GM18873 (cell line): ENCODE results near the gene POLR2M.

ENCODE experiments used
- ATAC-seq: cut with Tn5 transposase; IDR thresholded peaks from one replicate; pipeline ENCODE4 v1.9.1; 2021; ENCODE audit warnings: mild to moderate bottlenecking, moderate library complexity, moderate number of reproducible peaks; ENCODE audit not compliant: unreplicated experiment, low FRiP score

Gene POLR2M

DNA sequence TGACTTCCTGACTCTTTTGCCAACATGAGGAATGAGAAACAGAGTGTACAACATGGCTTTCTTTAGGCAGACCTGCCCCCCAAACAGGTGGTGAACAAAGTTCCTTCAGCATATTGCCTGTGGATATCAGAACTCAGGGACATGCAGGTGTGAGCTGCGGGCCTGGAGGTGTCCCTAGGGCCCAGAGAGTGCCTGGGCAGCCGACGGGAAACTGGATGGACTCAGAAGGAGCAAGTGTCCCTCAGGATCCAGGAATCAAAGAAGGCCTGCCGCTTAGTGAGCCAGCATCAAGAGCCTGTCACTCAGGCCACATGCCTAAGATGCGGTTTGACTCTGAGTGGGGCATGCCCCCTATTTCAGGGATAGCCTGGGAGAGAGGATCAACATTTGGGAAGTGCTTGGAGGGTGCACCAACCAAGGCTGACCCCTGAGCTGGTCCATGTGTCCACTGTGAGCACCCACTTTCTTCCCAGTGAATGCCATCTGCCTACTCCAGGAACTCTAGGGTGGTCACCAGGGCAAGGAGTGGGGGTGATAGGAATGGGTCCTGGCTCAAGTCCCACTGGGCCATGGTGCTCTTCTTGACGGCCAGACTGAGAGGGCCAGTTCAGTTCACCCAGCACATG lies 16.1 kb upstream of the POLR2M start:
- no peak for ATAC-seq

DNA sequence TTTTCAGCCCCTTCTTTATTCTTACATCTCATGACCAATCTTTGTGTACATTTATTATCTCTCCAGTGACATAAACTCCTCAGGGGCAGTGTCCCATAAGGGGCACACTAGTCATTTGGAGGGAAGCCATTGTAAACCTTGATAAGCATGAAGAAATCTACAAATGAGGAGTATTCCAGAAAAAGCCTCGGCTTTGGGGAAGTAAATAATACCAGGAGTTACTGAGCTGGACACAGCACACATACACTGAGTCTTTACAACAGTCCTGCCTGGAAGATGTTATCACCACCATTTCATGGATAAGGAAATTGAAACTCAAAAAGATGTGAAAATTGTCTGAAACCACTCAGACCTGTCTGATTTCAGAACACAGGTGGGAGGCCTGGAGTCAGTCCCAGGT lies 15.4 kb upstream of the POLR2M start:
- no peak for ATAC-seq

DNA sequence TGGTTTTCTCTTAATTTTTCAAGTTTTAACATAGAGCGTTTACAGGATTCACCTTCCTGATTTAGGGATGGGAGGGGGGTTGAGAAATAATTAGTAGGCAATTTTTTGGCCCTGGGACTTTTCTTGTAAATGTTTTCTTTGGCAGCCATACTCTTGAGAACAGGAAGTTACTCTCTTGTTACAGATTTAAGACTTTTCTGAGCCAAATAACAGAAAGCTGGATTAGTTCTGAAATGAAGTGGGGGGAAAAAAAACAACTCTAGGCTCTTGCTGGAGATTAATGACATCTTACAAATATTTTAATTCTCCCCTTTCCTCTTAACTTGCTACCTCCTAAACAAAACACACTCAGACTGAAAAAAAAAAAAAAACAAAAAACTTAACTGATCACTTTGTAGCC lies 13.8 kb upstream of the POLR2M start:
- ATAC-seq, result no peak

DNA sequence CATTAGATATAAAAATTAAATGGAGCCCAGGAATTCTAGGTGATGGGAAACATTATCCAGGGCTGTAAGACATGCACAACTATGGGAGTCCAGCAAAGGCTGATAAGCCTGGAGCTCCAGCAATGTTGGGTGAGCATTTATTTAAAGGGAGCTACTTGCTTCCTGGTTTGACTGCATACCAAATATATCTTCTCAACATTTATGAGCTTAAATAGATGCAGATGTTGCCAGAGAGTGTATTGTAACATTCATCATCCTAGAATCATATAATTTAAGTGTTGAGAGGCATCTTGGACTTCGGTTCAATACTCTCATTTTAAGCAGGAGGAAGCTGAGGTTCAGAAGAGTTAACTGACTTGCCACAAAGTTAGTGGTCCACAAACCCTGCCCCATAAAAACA lies 12.2 kb upstream of the POLR2M start:
- ATAC-seq, result no peak

DNA sequence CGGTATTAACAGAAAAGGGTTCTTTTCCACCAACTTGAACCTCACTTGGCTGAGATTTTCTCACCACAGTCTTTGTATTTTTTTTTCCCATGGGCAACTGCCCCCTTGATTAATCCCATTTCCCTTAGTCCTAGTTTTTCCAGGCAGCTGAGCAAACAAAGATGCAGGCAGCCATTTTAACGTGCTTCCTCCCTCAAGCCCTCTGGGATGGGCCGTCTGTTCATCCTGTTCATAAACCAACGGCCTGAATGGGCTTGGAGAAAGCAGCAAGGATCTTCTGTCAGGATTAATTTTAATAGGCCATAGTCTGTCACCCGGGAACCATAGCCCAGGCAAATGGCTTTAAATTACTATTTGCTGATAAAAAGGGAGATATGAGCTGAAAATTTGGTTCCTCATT lies 10.4 kb upstream of the POLR2M start:
- no peak for ATAC-seq

DNA sequence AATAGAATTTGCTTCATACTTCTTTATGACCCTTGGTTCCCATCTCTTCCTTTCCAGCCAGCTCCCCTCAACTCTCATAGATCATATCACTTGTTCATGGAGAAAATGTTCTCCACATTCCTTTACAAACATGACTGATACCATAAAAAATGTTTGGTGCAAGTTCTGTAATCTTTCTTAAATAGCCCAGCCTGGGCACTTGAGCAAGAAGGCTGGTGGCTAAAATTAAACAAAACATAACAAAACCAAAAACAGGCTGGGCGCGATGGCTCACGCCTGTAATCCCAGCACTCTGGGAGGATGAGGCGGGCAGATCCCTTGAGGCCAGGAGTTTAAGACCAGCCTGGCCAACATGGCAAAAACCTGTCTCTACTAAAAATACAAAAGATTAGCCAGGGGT lies 8.9 kb upstream of the POLR2M start:
- no peak for ATAC-seq

DNA sequence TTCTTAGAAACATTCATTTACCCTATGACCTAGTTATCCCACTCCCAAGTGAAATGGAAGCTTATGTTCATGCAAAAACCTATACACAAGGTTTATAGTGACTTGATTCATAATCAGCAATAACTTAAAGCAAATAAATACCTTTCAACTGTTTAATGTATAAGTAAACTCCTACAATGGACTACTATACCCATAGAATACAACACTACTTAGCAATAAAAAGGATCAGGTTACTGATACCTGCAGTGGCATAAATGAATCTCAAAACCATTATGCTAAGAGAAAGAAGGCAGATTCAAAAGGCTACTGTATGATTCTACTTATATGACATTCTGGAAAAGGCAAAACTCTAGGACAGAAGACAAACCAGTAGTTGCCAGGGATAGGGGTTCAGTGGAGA lies 8.3 kb upstream of the POLR2M start:
- no peak for ATAC-seq

DNA sequence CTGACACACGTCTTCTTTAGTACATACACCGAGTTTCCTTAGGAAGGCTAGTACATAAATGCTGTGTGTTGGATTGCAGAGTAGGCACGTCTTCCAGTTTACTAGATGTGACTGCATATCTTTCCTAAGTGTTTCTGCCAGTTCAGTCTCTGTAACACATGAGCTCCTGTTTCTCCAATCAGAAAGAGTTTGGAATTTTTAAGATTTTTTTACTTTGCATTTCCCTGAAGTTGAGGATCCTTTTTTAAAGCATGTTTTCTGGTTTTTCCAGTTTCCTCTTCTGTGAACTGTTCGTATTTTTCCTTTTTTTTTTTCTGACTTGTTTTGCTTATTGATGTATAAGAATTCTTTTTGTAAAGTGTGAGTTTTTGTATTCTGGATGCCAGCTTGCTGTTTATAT lies 7.5 kb upstream of the POLR2M start:
- no peak for ATAC-seq

DNA sequence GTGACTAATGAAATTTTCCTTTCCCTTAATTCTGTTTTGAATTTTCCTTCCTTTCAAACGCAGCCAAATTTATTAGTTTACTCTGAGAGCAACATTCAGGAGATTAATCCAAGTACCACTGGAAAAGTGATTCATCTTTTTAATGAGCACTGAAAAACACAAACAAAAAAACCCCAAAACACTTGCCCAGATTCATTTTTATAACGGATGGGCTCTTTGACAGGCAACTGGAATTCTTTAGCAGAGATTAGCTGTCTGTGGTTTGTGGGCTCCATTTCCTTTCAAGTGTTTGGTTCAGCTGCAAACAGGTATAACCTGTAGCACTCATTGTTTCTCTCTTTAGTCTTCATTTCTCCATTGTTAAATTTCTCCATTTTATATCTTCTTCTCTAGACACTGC lies 3.1 kb upstream of the POLR2M start:
- ATAC-seq, result no peak

DNA sequence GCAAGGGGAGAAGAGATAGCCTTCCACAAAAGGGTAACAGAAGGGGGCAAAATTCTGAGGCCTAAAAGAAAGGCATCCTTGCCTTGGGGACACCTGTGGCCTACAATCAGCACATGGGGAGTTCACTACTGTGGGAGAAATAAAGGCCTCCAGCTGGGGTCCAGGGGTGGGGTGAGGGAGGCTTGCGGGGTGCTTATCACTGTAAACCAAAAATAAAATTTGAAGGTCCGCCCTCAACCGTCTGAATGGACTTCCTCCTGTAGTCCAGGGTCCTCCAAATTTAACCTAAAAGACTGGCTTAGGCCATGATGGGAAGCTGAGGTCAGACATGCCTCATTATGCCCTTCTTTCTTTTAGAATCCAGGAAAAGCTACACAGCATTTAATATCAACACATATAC lies 2.1 kb upstream of the POLR2M start:
- ATAC-seq, result no peak

DNA sequence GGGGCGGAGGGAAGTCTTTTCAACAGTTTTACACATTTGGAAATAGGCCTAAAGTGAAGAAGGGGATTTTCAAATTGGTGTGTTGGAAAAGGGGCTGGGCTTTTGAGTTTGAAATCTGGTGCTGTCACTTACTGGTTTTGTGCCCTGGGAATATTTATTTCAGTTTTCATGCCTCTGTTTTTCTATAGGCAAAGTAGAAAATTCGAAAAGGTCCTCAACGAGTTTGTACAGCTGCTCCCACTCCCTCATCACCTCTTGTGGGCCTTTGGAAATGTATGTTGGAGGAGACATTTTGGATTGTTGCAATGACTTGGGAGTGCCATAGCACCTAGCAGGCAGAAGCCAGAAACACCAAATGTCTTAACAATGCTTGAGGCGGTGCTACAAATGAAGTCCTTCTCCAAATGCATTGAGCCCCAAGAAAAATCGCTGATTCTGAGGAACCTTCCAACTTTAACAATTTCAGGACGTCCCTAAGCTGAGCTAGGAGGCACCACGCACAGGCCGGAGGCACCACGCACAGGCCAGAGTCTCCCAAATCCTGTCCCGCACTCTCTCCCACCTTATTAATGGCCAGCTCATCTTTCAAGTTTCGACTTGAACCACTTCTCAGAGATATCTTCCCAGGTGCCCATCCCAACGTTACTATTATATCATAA lies 639 bp upstream of the POLR2M start:
- no peak for ATAC-seq

DNA sequence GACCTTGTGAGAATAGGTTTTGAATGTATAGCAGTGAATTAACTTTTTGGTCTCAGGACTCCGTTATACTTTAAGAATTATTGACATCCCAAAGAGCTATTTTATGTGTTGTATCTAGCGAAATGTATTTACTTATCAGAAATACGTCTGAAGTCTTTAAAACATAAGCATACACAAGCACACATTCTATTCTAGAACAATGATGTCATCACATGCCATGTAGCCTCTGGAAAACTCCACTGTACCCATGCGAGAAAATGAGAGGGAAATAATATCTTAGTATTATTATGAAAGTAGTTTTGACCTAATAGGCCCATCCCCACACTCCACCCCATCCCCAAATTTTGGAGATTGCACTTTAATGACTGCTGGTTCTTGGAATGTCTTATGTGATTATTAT lies 1.5 kb downstream of the POLR2M start:
- no peak for ATAC-seq

DNA sequence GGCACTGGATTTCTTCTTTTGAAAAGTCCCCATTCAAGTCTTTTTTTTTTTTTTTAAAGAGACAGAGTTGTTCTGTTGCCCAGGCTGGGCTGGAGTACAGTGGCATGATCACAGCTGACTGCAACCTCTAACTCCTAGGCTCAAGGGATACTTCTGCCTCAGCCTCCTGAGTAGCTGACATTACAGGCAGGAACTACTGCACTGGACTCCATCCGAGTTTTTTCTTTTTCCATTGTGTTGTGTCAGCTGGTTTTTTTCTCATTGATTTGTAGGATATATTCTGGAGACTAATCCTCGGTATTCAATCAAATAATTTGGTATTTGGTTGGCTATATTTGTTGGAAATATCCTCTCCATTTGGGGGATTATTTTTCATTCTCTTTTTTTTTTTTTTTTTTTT lies 11.8 kb downstream of the POLR2M start:
- no peak for ATAC-seq

DNA sequence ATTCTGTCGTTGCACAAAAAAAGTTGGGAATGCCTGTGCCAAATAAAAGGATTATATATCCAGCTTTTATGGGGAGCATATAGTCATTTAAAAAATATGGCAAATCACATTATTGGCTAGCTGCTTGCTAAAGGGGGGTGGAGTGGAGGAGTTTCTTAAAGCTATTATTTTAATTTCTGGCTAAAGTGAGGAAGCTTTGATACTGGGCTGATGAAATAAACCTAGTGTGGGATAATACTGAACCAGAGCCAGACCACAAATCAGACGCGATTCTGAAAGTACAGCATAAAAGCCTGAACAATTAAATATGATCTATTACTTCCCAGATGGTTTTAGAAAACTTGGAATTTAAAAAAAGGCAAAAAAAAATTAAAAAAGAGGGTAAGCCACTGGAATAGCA lies 14.4 kb downstream of the POLR2M start:
- no peak for ATAC-seq

DNA sequence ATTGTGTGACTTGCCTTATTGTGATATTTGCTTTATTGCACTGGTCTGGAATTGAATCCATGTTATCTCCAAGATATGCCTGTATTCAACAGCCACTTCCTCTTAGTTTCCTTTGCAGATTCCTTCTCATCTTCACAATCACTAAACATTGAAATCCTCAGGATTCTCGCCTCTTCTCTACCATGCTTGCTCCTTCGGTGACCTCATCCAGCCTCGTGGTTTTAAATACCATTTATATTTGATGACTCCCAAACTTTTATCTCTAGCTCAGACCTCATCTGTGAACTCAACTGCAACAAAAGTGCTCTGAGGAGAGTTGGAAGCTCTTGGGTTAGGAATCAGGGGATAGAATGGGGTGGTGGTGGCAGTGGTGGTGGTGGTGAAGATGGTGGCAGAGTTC lies 19.9 kb downstream of the POLR2M start:
- no peak for ATAC-seq

DNA sequence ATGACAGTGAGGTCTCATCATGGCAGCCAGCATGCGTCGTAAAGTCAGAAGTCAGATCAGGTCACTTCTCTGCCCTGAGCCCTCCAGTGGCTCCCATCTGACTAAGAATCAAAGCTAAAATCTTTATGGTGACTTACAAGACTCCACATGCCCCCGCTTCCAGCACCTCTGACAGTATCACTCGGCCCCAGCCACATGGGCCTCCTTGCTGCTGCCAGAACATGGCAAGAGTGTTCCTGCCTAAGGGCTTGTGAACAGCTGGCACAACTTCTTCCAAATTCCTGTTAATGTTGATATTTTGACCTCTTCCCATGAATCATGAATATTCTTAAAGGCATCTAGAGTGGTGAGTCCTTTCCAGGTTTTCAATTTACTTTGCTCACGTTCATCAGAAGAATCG lies 20.5 kb downstream of the POLR2M start:
- ATAC-seq, result no peak

DNA sequence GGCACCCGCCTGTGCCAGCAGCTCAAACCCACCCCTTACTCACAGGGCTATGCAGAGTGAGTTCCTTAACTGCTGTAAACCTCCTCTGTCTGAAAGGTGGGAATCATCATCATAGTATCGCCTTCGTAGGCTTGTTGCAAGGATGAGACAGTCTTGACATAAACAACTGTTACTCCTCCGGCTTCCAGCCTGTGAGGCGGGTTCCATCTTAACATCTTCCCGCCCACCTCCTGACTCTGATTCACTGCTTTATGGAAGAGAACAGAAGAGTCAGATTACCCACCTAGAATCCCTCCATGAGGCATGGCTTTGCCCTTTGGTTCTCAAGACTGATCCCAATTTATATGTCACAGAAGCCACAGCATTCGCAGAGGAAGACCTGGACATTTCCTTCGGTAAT lies 21.9 kb downstream of the POLR2M start:
- ATAC-seq, result no peak

DNA sequence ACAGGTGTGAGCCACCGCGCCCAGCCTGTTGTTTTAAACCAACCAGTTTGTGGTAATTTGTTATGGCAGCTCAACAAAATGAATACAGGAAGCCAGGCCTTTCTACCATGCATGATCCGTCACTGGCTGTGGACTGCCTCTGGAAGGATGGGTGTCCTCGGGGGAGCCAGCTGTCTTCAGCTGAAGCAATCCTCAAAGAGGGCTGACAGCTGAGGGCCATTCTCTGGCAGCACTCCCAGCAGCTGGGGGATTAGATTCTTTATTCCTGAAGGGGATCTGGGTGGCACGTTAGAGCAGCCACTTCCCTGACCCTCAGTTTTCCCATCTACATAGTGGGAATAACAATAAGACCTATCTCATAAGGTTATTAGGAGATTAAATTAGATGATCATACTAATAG lies 24.4 kb downstream of the POLR2M start:
- ATAC-seq, result no peak

DNA sequence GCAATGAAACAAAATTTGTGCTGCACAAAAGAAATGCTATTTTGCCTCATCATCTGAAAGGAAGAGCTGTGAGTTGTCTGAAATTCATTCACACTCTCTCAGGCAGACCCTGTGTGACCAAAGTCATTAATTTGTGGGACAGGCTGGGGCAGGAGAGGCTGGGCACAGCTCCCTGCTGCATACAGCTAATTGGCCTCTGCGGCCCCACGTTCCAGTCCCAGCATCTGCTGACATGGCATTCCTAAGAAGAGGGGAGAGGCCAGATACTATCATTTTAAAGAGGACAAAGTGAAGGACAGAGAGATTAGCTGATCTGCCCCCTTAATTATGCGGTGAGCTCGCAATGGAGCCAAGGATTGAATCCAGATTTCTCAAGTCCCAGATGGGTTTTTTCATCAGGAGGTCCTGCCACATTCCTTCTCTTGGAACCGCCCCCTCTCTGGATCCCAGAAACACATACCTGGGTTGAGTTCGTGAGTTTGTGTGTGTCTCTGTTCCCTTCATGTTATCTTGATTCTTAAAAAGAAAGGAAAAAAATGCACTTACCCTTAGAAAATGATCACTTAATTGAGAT lies 25.1 kb downstream of the POLR2M start:
- ATAC-seq, result no peak

DNA sequence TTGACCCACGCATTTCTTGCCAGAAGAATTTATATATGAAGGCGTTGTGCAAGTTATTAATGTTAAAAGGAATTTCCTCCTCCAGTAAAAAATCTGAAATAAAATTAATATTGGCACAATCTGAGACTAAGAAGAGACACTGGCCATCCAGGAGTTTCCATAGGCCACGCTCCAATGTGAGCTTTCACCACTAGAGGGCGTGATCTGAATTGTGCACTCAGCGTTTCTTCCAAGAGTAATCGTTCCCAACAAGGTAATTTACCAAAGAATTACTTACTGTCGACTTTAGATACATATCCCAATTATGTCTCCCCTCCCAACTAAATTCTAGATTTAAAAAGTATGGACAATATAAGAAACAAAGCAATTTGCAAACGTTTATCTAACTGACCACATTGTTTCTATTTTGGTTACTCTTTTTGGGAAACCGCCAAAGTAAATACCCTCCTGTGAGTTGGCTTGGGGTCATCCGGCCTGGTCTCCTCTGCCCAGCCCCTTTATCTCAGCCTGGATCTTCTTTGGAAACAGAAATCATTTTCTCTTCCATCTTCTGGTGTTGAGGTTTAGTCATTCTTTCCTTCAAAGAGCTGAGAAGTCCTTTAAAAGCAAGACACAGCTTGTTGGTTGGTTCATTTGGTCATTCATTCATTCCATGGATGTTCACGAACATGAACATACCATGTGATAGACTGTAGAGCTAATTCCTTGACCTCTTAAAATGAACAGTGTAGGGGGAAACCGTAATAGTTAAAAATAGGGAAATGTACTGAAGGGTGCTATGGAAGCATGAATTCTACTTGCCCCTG lies 26.2 kb downstream of the POLR2M start:
- no peak for ATAC-seq

DNA sequence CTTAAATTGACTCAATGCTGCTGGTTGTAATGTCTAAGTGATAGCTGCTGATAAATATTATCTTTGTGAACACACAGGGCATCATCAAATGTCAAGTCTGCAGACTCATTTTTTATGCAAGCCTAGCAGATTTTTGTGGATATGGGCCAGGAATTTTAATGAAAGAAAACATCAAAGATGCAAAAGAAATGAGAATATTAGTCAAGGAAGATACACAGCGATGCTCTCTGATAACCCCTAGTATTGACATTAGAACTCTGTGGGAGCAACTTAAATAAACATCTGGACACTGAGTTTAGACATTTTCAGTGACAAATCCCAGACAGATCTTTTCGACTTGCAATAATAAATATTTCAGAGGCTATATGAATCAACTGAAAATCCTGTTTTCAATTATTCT lies 28.3 kb downstream of the POLR2M start:
- ATAC-seq, result no peak

DNA sequence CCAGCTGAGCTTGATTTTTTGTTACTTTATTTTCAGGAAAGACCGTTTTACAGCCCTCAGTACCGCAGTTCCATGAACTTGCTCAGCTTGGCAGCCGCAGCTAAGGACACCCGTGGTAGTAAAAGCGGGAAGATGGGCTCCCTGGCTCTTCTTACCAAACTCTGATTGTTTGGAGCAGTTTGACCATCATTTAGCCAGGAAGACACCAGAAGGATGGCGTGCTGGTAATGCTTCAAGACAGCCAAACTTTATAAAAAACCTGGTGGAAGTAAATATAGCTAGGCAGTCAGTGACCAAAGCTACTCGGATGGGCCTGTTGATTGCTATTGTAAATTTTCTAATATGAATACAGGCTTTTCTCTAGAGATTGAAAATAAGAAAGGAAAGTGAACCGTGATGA lies 28.9 kb downstream of the POLR2M start:
- ATAC-seq, result no peak
